ENCODE data around the gene BCL2L11.

DNA sequence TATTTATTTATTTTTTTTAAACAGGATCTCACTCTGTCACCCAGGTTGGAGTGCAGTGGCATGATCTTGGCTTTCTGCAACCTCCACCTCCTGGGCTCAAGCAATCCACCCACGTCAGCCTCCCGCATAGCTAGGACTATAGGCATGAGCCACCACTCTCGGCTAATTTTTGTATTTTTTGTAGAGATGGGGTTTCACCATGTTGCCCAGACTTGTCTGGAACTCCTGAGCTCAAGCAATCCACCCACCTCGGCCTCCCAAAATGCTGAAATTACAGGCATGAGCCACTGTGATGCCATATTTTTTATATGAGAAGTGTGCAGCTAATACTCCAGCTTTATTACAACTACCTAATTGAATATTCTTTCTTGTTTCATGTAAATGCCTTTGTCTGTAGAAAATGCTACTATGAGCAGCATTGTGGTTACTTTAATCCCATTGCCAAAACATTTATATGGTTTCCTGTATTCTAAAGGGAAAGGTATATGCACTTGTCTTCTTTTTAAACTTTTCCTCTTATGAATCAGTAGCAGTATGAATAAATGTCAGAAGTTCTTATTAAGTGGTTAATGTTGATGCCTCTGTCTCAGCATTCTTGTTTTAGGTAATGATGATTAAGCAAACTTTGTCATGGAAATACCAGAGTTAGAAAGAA lies 9.5 kb upstream of the BCL2L11 start:
- TF ChIP-seq GATA2 (IDR thresholded peaks at IDR 0.05; ENCODE audit: low read depth, low read length) = no peak
- no peak for TF ChIP-seq GATA3 (IDR thresholded peaks at IDR 0.05; ENCODE audit: low read depth, low read length)
